ENCODE results near the gene BLOC1S1.

Gene BLOC1S1

GRCh38 chr12:55696796-55697462, 18.9 kb upstream of the BLOC1S1 start:
- H3K27me3 ChIP-seq (ENCODE audit: insufficient read depth, low read length, poor library complexity) = peaks cover 3% of the 10 kb centered on the region
- no peak overlapping the region for H3K9ac ChIP-seq (ENCODE audit: low read depth, low read length)
- H3K27ac ChIP-seq (ENCODE audit: low read length) = no peak overlapping the region
- H3K4me1 ChIP-seq (ENCODE audit: insufficient read depth, low read length) = no peaks in the 10 kb centered on the region
- no peaks in the 10 kb centered on the region for H4K20me1 ChIP-seq (ENCODE audit: insufficient read depth, low read length)
- DNase-seq (no peak), ATAC-seq (ENCODE audit: insufficient read depth, low read depth) (no peak)
- no peak for TF ChIP-seq EZH2 (IDR thresholded peaks at IDR 0.05; ENCODE audit: borderline replicate concordance, low read depth, low read length, severe bottlenecking)
- TF ChIP-seq CTCF (IDR thresholded peaks at IDR 0.05; ENCODE audit: borderline replicate concordance, extremely low read depth, low read length, poor library complexity, severe bottlenecking) = no peak
- H2AFZ ChIP-seq (ENCODE audit: low read depth, low read length) = no peak overlapping the region
- no peaks in the 10 kb centered on the region for H3K36me3 ChIP-seq (ENCODE audit: insufficient read depth, low read length)
- H3K9me3 ChIP-seq (ENCODE audit: insufficient read depth, low read length, severe bottlenecking) = no peaks in the 10 kb centered on the region
- H3K4me3 ChIP-seq (ENCODE audit: low read depth in 1 of 2, low read length in 2 of 2) = no peak overlapping the region
- H3K79me2 ChIP-seq (ENCODE audit: insufficient read depth, low read length) = no peaks in the 10 kb centered on the region
- H3K4me2 ChIP-seq (ENCODE audit: insufficient read depth, low read length) = no peak overlapping the region

GRCh38 chr12:55697686-55698085, 18.2 kb upstream of the BLOC1S1 start:
- Histone ChIP-seq H3K4me2 (ENCODE audit: insufficient read depth, low read length) (no peak overlapping the region), H4K20me1 (ENCODE audit: insufficient read depth, low read length) (no peaks in the 10 kb centered on the region), H3K9me3 (ENCODE audit: insufficient read depth, low read length, severe bottlenecking) (no peaks in the 10 kb centered on the region), H2AFZ (ENCODE audit: low read depth, low read length) (no peak overlapping the region), H3K36me3 (ENCODE audit: insufficient read depth, low read length) (no peaks in the 10 kb centered on the region), H3K27ac (ENCODE audit: low read length) (no peak overlapping the region), H3K79me2 (ENCODE audit: insufficient read depth, low read length) (no peaks in the 10 kb centered on the region), H3K4me3 (ENCODE audit: low read depth in 1 of 2, low read length in 2 of 2) (no peak overlapping the region), H3K27me3 (ENCODE audit: insufficient read depth, low read length, poor library complexity) (peaks cover 3% of the 10 kb centered on the region), H3K9ac (ENCODE audit: low read depth, low read length) (no peak overlapping the region), H3K4me1 (ENCODE audit: insufficient read depth, low read length) (no peaks in the 10 kb centered on the region)
- no peak for DNase-seq
- ATAC-seq (ENCODE audit: insufficient read depth, low read depth) = no peak
- no peak for TF ChIP-seq CTCF (IDR thresholded peaks at IDR 0.05; ENCODE audit: borderline replicate concordance, extremely low read depth, low read length, poor library complexity, severe bottlenecking)
- TF ChIP-seq EZH2 (IDR thresholded peaks at IDR 0.05; ENCODE audit: borderline replicate concordance, low read depth, low read length, severe bottlenecking) = no peak

- Histone ChIP-seq H3K79me2 (ENCODE audit: insufficient read depth, low read length) (no peaks in the 10 kb centered on the region), H3K9ac (ENCODE audit: low read depth, low read length) (no peak overlapping the region), H4K20me1 (ENCODE audit: insufficient read depth, low read length) (no peaks in the 10 kb centered on the region), H3K27me3 (ENCODE audit: insufficient read depth, low read length, poor library complexity) (peaks cover 3% of the 10 kb centered on the region), H2AFZ (ENCODE audit: low read depth, low read length) (no peak overlapping the region), H3K36me3 (ENCODE audit: insufficient read depth, low read length) (no peaks in the 10 kb centered on the region), H3K4me2 (ENCODE audit: insufficient read depth, low read length) (no peak overlapping the region), H3K9me3 (ENCODE audit: insufficient read depth, low read length, severe bottlenecking) (no peaks in the 10 kb centered on the region), H3K27ac (ENCODE audit: low read length) (no peak overlapping the region), H3K4me1 (ENCODE audit: insufficient read depth, low read length) (no peaks in the 10 kb centered on the region), H3K4me3 (ENCODE audit: low read depth in 1 of 2, low read length in 2 of 2) (no peak overlapping the region)
- TF ChIP-seq CTCF (IDR thresholded peaks at IDR 0.05; ENCODE audit: borderline replicate concordance, extremely low read depth, low read length, poor library complexity, severe bottlenecking) (no peak), EZH2 (IDR thresholded peaks at IDR 0.05; ENCODE audit: borderline replicate concordance, low read depth, low read length, severe bottlenecking) (no peak)
- DNase-seq = no peak
- ATAC-seq (ENCODE audit: insufficient read depth, low read depth) = no peak
These were observed 17.4 kb upstream of the BLOC1S1 start for GRCh38 chr12:55698241-55698955.

Measured in DND-41 (cell line).